Measurements from ENCODE around the gene TOMM6.

The TOMM6 gene

GRCh38 chr6:41824571-41825569 is 37.4 kb downstream of the TOMM6 start:
- DNase-seq, result no peak

GRCh38 chr6:41826343-41827022 is 39.0 kb downstream of the TOMM6 start:
- DNase-seq, result no peak

GRCh38 chr6:41832263-41832662 is 44.8 kb downstream of the TOMM6 start:
- no peak for DNase-seq

GRCh38 chr6:41836022-41836659 is 48.6 kb downstream of the TOMM6 start:
- no peak for DNase-seq

GRCh38 chr6:41836660-41837052 is 49.2 kb downstream of the TOMM6 start:
- no peak for DNase-seq

All from midbrain (tissue), 1 donor.